ENCODE measurements around the gene METTL6. TPM values are rescaled to one million over a fixed set of nuclear protein-coding genes. Genes with fewer than 3 reads are reported as not detected.
A peak's percentile ranks its signal among the peaks of the same experiment; 100 is the strongest.
"Not testable (repeated sequence)": the region's sequence is repeated elsewhere in the genome, so short reads cannot be mapped to it uniquely, and the experiment has no call there.

METTL6 gene
- total RNA-seq (2014; rRNA removed; shearing (Covaris generic)), result 23.3 and 61.3 TPM in 2 replicates

GRCh38 chr3:15427182-15427880 lies at the start of gene METTL6, which contains the start of gene EAF1:
Gene METTL6, minus strand, starts transcription at chr3:15427544. Its CDS starts 1,033 bp downstream, at chr3:15426511.
Gene EAF1, plus strand, starts transcription at chr3:15427598. Its CDS starts 182 bp downstream, at chr3:15427780.
- in situ Hi-C loops (cut with HindIII; ENCODE audit: low sequenced_read_pairs), result no loop called here
- peak; percentile 88 for DNase-seq (ENCODE audit: low spot score)

- in situ Hi-C loops (cut with HindIII; ENCODE audit: low sequenced_read_pairs), result no loop called here
- DNase-seq (ENCODE audit: low spot score), result peak; percentile 83
These were observed 49.0 kb upstream of the METTL6 start for GRCh38 chr3:15476378-15476777.

- in situ Hi-C loops (cut with HindIII; ENCODE audit: low sequenced_read_pairs), result no loop called here
- no peak for DNase-seq (ENCODE audit: low spot score)
These were observed 47.8 kb upstream of the METTL6 start for GRCh38 chr3:15475161-15475560.

- in situ Hi-C loops (cut with HindIII; ENCODE audit: low sequenced_read_pairs), result no loop called here
- DNase-seq (ENCODE audit: low spot score), result no peak
These were observed 44.5 kb upstream of the METTL6 start for GRCh38 chr3:15471861-15472260.

- in situ Hi-C loops (cut with HindIII; ENCODE audit: low sequenced_read_pairs), result no loop called here
- DNase-seq (ENCODE audit: low spot score), result no peak
These were observed 43.5 kb upstream of the METTL6 start for GRCh38 chr3:15470849-15471248.

GRCh38 chr3:15470261-15470660 lies 42.9 kb upstream of the METTL6 start:
- in situ Hi-C loops (cut with HindIII; ENCODE audit: low sequenced_read_pairs), result no loop called here
- no peak for DNase-seq (ENCODE audit: low spot score)

GRCh38 chr3:15467227-15468181 lies 40.2 kb upstream of the METTL6 start:
- in situ Hi-C loops (cut with HindIII; ENCODE audit: low sequenced_read_pairs), result no loop called here
- DNase-seq (ENCODE audit: low spot score), result no peak

- in situ Hi-C loops (cut with HindIII; ENCODE audit: low sequenced_read_pairs), result no loop called here
- no peak for DNase-seq (ENCODE audit: low spot score)
These were observed 38.7 kb upstream of the METTL6 start for GRCh38 chr3:15465876-15466585.

- DNase-seq (ENCODE audit: low spot score), result no peak
- in situ Hi-C loops (cut with HindIII; ENCODE audit: low sequenced_read_pairs), result no loop called here
These were observed 35.1 kb upstream of the METTL6 start for GRCh38 chr3:15462451-15462850.

- in situ Hi-C loops (cut with HindIII; ENCODE audit: low sequenced_read_pairs), result no loop called here
- peak; percentile 74 for DNase-seq (ENCODE audit: low spot score)
These were observed 33.7 kb upstream of the METTL6 start for GRCh38 chr3:15460891-15461531.

- in situ Hi-C loops (cut with HindIII; ENCODE audit: low sequenced_read_pairs), result no loop called here
- DNase-seq (ENCODE audit: low spot score), result no peak
These were observed 31.0 kb upstream of the METTL6 start for GRCh38 chr3:15458212-15458780.

- in situ Hi-C loops (cut with HindIII; ENCODE audit: low sequenced_read_pairs); DNase-seq (ENCODE audit: low spot score): not testable (repeated sequence)
These were observed 29.6 kb upstream of the METTL6 start for GRCh38 chr3:15456915-15457314.

- in situ Hi-C loops (cut with HindIII; ENCODE audit: low sequenced_read_pairs), result no loop called here
- DNase-seq (ENCODE audit: low spot score), result no peak
These were observed 29.0 kb upstream of the METTL6 start for GRCh38 chr3:15456321-15456720.

- in situ Hi-C loops (cut with HindIII; ENCODE audit: low sequenced_read_pairs), result no loop called here
- no peak for DNase-seq (ENCODE audit: low spot score)
These were observed 28.4 kb upstream of the METTL6 start for GRCh38 chr3:15455756-15456155.

GRCh38 chr3:15454965-15455364 lies 27.6 kb upstream of the METTL6 start:
- in situ Hi-C loops (cut with HindIII; ENCODE audit: low sequenced_read_pairs), result no loop called here
- DNase-seq (ENCODE audit: low spot score), result no peak

- DNase-seq (ENCODE audit: low spot score), result no peak
- in situ Hi-C loops (cut with HindIII; ENCODE audit: low sequenced_read_pairs), result no loop called here
These were observed 26.8 kb upstream of the METTL6 start for GRCh38 chr3:15453991-15454625.

- in situ Hi-C loops (cut with HindIII; ENCODE audit: low sequenced_read_pairs), result no loop called here
- no peak for DNase-seq (ENCODE audit: low spot score)
These were observed 26.2 kb upstream of the METTL6 start for GRCh38 chr3:15453501-15453900.

GRCh38 chr3:15452961-15453360 lies 25.6 kb upstream of the METTL6 start:
- in situ Hi-C loops (cut with HindIII; ENCODE audit: low sequenced_read_pairs), result no loop called here

More at GRCh38 chr3:15452961-15453360, 25.6 kb upstream of the METTL6 start:
- DNase-seq (ENCODE audit: low spot score), result peak; percentile 42
